Adipose tissue (tissue), 3 donors: Measurements from ENCODE around the gene TF. TPM values are rescaled to one million over a fixed set of nuclear protein-coding genes. Genes with fewer than 3 reads are reported as not detected.
"Not testable (repeated sequence)": the region's sequence is repeated elsewhere in the genome, so short reads cannot be mapped to it uniquely, and the experiment has no call there.

Source experiments
- H3K27ac ChIP-seq: one replicate; pipeline ENCODE4 v1.5.1; 2013; ENCODE audit warnings: low read depth, low read length
- WGBS, 3 donors: extraction: QIAGEN DNeasy Blood & Tissue Kit; methylation state at CpG; one replicate each; pipeline ENCODE4 v1.1.7; 2013; 5-methylcytosine and 5-hydroxymethylcytosine counted together
- polyA plus RNA-seq, 3 donors: library from polyadenylated mRNA; stranded (reverse); fragments of 200-250 nt; gene quantifications; one replicate each; pipeline ENCODE4 v1.2.3, GENCODE V29; 2013
- donor health status: healthy with polysubstance abuse.
- donor health status: Bipolar disorder and iron deficiency.
- donor health status: healthy.

Gene TF
- polyA plus RNA-seq = 10 to 100 TPM in 2 of 3 donors, 1 to 10 TPM in 1; 1.3 to 72.4 (median 63.7) TPM

DNA sequence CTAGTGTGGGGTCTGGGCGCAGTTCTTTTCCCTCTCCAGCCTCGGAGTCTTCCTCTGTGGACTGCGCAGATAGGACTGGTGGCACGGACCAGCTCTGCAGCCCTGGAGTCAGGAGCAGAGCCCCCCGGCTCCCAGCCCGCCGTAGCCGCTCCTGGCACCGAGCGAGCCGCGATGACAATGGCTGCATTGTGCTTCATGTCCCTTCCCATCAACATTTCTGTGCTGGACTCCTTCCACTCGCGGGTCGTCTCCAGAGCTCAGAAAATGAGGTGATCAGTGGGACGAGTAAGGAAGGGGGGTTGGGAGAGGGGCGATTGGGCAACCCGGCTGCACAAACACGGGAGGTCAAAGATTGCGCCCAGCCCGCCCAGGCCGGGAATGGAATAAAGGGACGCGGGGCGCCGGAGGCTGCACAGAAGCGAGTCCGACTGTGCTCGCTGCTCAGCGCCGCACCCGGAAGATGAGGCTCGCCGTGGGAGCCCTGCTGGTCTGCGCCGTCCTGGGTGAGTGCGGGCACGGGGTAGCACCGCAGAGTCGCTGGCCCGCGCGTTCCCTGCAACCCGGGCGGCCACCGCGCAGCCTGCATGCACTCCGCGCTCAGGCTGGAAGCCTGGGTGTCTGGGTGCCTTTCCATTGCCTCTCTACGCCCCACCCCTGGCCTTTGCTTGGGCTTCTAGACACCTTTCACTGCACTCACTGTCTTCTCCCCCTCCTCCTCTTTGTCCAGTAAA lies at the start of gene TF:
TF (plus strand) TSS at position 413 of the 731 bp plus-strand sequence; CDS start at position 461, 48 bp downstream.
- WGBS, 3 donors = 7 to 18% (median 10%) methylated on average over 49 to 50 of the region's 50 CpGs
- no peak within 1 kb of the TSS for H3K27ac ChIP-seq

GRCh38 chr3:133697960-133698359 lies 48.2 kb upstream of the TF start:
- 85 to 89% (median 88%) methylated on average over 2 of the region's 2 CpGs for WGBS, 3 donors
- H3K27ac ChIP-seq = no peak overlapping the region

DNA sequence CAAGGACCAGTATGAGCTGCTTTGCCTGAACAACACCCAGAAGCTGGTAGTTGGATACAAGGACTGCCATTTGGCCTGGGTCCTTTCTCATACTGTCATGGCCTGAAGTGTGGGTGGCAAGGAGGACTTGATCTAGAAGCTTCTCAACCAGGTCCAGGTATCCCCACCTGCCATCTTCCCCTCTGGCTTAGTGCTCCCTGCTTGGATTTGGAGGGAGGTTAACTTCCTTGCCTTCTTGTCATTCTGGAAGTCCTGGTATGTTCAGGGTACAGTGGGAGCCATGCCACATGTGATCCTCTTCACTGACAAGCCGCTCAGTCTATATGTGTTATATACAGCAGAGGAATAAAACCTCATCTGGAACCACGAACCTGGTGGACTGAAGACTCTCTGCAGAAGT lies 46.7 kb upstream of the TF start:
- 73 to 82% (median 81%) methylated on average over 2 of the region's 2 CpGs for WGBS, 3 donors
- no peak overlapping the region for H3K27ac ChIP-seq

DNA sequence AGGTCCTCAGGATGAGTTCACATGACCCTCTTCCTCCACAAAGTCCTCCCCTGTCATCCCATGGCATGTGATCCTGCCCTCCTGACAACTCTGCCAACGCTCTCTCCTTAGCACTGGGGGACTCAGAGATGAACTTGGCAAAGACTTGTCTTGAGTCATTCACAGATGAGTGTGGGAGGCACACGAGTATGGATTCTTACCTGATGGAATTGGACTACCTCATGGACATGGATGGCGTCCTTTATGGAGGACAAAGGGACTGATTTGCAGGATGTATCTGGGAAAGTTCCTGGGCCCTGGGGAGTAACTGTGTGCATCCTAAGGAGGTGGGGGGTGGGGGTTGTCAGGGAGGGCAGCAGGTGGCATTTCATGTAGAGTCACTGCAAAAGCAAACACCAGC lies 46.3 kb upstream of the TF start:
- no peak overlapping the region for H3K27ac ChIP-seq
- WGBS, 3 donors = 85 to 86% (median 86%) methylated on average over 3 of the region's 3 CpGs

DNA sequence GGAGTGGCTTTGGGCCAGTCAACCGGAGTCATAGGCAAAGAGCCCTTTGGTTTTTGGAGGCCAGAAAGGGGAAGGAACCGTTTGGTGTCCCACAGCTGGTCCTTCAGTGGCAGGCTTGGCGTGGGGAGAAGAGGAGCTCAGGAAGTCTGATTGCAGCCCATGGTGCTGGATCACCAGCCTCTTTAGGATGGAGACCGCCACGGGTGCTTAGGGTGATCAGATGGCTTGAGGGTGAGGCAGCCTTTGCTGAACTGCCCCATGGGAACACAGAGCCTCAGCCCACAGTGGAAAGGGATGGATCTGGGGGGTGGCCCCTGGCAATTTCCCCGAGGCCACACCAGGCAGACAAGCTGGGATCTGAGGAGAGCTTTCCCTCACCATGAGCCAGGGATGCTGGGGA lies 45.8 kb upstream of the TF start:
- H3K27ac ChIP-seq = no peak overlapping the region
- 79 to 90% (median 79%) methylated on average over 6 of the region's 6 CpGs for WGBS, 3 donors

GRCh38 chr3:133701435-133702358 lies 44.5 kb upstream of the TF start:
- WGBS, 3 donors = 88 to 93% (median 92%) methylated on average over 7 of the region's 7 CpGs
- H3K27ac ChIP-seq = no peak overlapping the region

DNA sequence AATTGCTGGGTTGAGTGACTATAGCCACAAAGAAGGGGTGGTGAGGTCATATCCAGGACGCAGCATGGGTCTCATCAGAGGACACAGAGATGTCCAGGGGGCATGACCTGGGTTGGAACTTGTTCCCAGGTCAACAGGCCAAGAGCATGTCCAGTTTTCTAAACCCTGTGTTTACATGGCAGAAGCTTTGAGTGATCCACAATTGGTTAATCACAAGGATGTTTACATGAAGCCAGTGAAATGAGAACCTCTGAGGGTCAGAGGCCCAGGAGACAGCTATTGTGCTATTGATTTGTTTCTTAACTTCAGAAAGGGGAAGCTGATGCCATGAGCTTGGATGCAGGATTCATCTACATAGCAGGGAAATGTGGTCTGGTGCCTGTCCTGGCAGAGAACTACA lies 42.3 kb upstream of the TF start:
- no peak overlapping the region for H3K27ac ChIP-seq
- 60 to 76% (median 62%) methylated on average over 1 of the region's 1 CpG for WGBS, 3 donors

- no peak overlapping the region for H3K27ac ChIP-seq
- WGBS, 3 donors = 76 to 81% (median 77%) methylated on average over 4 of the region's 4 CpGs
Measured at GRCh38 chr3:133706033-133706432, 40.2 kb upstream of the TF start.

GRCh38 chr3:133709139-133709750 lies 36.9 kb upstream of the TF start:
- no peak overlapping the region for H3K27ac ChIP-seq
- 58 to 89% (median 64%) methylated on average over 3 of the region's 3 CpGs for WGBS, 3 donors

- 52 to 78% (median 53%) methylated on average over 4 of the region's 4 CpGs for WGBS, 3 donors
- no peak overlapping the region for H3K27ac ChIP-seq
Measured at GRCh38 chr3:133711013-133711412, 35.2 kb upstream of the TF start.

DNA sequence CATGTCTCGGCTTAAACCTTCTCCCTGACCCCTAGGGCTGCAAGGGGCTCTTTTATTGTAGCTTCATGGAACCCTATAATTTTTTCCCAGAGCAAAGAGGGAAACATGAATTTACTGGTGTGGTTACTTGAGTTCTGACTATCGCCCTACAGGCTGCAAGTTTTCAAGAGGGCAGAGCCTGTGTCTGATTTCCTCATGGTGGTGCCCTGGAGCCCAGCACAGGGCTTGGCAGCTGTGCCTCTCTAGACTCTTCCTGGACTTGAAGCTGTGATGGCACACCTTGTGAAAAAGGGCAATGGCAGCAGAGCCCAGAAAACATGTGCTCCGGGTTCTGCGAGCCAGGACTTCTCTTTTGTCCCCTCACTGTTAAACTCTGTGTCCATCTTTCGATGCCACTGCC lies 34.2 kb upstream of the TF start:
- H3K27ac ChIP-seq = no peak overlapping the region
- 85 to 89% (median 88%) methylated on average over 5 of the region's 5 CpGs for WGBS, 3 donors

DNA sequence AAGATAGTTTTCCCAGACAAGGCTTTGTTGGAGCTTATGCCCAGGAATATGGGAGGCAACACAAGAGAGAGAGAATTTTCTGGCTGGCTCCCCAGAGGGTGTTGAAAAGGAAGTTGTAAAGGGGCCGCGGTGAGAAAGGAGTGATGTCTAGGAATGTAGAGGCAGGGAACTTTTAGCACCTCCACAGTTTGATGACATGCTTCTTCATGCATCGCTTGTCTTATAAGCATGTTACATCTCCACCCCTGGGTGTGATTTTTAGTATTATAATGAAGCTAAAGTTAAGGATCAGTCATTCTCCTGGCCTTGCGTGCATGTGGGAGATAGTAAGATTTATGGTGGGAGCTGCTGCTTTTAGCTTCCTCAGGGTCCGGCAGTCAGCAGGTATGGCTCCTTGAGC lies 32.8 kb upstream of the TF start:
- H3K27ac ChIP-seq = no peak overlapping the region
- 78 to 97% (median 87%) methylated on average over 5 of the region's 5 CpGs for WGBS, 3 donors

DNA sequence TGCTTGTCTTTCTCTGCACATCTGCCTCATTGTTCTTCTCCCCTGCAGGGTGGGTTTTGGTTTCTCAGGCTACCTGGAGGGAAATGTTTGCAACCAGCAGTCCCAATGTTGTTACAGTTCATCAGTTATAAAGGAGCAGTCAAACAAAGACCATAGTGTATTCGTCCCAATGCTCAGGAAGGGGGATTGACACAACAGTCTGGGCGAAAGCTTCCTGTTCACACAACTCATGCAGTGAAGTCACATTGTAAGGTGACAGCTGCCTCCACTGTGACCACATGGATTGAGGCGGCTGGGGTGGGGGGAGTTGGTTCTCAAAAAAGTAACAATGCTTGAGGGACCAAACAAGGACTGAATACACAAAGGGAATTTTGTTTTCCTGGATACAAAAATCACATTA lies 28.8 kb upstream of the TF start:
- 50 to 65% (median 52%) methylated on average over 3 of the region's 3 CpGs for WGBS, 3 donors
- no peak overlapping the region for H3K27ac ChIP-seq

DNA sequence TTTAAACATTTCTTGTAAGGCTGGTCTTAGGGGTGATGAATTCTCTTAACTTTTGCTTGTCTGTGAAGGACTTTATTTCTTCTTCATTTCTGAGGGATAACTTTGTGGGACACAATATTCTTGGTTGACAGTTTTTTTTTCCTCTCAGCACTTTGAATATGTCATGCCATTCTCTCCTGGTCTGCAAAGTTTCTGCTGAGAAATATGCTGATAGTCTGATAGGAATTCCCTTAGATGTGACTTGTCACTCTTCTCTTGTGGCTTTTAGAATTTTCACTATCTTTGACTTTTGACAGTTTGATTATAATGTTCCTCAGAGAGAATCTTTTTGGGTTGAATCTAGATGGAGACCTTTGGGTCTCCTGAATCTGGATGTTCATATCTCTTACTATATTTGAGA lies 23.3 kb upstream of the TF start:
- no peak overlapping the region for H3K27ac ChIP-seq

- H3K27ac ChIP-seq = no peak overlapping the region
Measured at GRCh38 chr3:133730993-133731392, 15.2 kb upstream of the TF start.

DNA sequence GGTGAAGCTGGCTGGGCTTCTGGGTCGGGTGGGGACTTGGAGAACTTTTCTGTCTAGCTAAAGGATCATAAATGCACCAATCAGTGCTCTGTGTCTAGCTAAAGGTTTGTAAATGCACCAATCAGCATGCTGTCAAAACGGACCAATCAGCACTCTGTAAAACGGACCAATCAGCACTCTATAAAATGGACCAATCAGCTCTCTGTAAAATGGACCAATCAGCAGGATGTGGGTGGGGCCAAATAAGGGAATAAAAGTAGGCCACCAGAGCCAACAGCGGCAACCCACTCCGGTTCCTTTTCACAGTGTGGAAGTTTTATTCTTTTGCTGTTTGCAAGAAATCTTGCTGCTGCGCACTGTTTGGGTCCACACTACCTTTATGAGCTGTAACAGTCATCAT lies 14.0 kb upstream of the TF start:
- 75 to 88% (median 84%) methylated on average over 6 of the region's 6 CpGs for WGBS, 3 donors
- H3K27ac ChIP-seq = not testable (repeated sequence)

- 30 to 84% (median 82%) methylated on average over 4 of the region's 4 CpGs for WGBS, 3 donors
- no peak overlapping the region for H3K27ac ChIP-seq
Measured at GRCh38 chr3:133733226-133733625, 13.0 kb upstream of the TF start.

DNA sequence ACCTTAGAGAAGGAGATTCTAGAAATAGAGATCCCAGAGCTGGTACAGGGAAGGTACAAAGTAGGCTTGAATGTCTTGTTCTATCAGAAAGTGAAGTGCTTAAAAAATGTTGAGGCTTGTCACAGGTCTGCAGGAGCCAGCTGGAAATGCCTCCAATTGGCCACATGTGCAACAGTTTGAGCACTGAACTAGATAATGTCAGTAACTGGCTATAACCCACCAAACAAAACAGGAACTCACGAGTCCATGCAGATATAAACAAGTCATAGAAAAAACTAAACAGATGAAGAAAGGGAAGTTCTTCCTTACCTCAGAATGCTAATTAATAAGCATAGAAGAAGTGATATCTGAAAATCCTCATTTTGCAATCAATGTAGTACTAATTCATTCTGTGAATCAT lies 11.9 kb upstream of the TF start:
- 28 to 60% (median 36%) methylated on average over 1 of the region's 1 CpG for WGBS, 3 donors
- no peak overlapping the region for H3K27ac ChIP-seq

GRCh38 chr3:133742351-133743091 lies 3.7 kb upstream of the TF start:
- H3K27ac ChIP-seq = no peak overlapping the region
- WGBS, 3 donors = 34 to 65% (median 57%) methylated on average over 9 of the region's 9 CpGs
